ENCODE results near the gene CEMIP2. TPM values are rescaled to one million over a fixed set of nuclear protein-coding genes. Genes with fewer than 3 reads are reported as not detected.

Gene CEMIP2
- total RNA-seq, 1 experiment from 2014 or later: 21.8 TPM

DNA sequence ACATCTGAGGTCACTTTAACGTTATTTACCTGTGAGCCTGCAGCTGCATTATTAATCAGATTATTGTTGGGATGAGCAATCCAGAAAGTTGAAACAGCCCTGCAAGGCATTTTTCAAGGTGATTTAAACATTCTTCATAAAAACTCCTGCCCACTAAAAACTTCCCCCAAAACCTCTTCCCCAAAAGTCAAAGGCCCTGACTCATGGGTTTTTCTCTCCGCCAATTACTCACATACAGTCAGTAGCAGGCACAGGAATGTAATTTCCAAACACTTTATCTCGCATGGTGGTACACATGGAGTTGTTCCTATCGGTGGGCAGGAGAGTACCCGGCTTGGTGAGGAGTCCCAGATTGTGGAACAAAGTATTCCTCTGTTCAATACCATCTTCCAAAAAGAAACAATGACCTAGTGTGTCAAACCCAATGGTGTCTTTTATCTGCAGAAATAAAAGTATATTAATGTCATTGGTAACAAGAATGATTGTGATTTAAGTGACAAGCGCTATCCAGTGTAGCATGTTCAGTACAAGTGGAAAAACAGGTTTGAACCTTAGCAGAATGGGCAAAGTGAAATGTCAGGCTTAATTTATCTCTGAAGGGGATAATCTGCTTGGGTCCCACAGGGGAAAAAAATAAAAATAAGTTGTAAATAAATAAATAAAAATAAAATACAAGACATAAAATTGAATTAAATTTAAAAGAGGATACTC, 38.3 kb downstream of the CEMIP2 start:
- H3K27me3 ChIP-seq (ENCODE audit: control insufficient read depth, insufficient read depth, low read length): no peaks in the 10 kb centered on the region
- H3K36me3 ChIP-seq (replicated peaks; ENCODE audit: control insufficient read depth, insufficient read depth, low read length): peaks cover 12% of the 10 kb centered on the region
- H3K4me3 ChIP-seq (ENCODE audit: insufficient read depth, low read depth, low read length): no peak overlapping the region
- no peak for DNase-seq

DNA sequence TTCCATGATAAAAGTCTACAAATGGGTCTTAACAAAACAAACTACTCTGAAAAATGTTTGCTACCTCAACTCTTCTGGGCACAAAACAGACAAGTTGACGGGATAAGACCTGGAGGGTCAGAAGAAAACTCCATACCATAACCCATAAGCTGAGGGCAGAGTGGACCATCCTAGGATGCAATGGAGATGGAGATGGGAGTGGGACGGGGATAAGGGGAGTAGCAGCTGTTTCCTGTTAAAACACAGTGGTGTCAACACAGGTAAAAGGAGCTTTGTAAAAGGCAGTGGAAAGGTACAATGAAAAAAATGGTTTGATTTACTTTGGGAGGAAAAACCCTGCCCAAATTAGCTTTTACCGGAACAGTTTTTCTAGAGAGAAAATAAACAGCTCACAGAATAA, 41.6 kb downstream of the CEMIP2 start:
- peaks cover 12% of the 10 kb centered on the region for H3K36me3 ChIP-seq (replicated peaks; ENCODE audit: control insufficient read depth, insufficient read depth, low read length)
- DNase-seq: no peak
- no peaks in the 10 kb centered on the region for H3K27me3 ChIP-seq (ENCODE audit: control insufficient read depth, insufficient read depth, low read length)
- H3K4me3 ChIP-seq (ENCODE audit: insufficient read depth, low read depth, low read length): no peak overlapping the region

DNA sequence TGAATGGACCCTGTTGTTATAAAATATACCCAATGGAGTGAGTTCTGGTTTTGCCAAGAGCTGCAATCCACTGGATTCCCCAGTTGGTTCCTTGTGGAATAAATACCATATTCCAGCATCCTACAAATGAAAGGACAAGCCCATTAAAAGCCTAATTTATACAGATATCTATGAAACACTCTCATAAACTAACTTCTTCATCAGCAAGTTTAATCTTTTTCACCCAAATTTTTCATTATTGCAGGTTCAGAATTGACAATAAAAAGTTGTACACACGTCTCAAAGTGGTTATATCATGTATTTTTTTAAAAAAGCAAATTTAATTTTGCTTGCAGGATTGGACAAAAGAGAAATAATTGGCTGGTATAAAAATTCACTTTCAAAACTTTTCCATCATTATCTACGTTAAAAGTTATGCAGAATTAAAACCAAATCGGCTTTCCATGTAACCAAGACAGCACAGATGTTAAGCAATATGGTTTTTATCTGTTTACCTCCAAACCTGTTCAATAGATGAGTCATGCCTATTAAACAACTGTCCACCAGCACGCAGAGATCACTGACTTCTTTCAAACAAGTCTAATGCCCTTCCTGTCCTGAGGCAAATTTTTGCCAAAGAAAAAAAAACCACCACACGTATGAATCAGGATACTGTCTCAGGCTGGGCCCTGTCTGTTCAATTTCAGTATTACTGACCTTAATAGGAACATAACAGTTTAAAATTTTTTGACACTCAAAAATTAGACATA, 42.5 kb downstream of the CEMIP2 start:
- Histone ChIP-seq H3K36me3 (replicated peaks; ENCODE audit: control insufficient read depth, insufficient read depth, low read length) (peaks cover 10% of the 10 kb centered on the region), H3K4me3 (ENCODE audit: insufficient read depth, low read depth, low read length) (no peak overlapping the region), H3K27me3 (ENCODE audit: control insufficient read depth, insufficient read depth, low read length) (no peaks in the 10 kb centered on the region)
- no peak for DNase-seq

DNA sequence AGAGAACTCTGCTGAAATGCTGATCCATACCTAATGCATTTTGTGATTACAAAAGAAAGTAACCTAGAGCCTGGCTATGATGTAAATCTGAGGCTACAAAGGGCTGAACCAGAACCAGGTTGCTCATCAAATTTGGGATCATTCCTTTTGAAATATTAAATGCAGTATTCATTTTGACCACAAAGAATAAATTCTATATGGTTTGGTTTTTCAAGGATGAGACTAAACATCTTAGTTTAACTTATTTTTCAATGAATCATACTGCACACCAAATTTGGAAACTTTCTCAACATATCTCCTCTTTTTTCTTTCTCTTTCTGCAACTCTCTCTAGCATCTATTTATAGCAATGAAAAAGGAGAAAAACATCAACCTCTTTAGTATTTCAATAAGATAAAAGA, 46.5 kb downstream of the CEMIP2 start:
- no peak for DNase-seq
- peaks cover 7% of the 10 kb centered on the region for H3K36me3 ChIP-seq (replicated peaks; ENCODE audit: control insufficient read depth, insufficient read depth, low read length)

DNA sequence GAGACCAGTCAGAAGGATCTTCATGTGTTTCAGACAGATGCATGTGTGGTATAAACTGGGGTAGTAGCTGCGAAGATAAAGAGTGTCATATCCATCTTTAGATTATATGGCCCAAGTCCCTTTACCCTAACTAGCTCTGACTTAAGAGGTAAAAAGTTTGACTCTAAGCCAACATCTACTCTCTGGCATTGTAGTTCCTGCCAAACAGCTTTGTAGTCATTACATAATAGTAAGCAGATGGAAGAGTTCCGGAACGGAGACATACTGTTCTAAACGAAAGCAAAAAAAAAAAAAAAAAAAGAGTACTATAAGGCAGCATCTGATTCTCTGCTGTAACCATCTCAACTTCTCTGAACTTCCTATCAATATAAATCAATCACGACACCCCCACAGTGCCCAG, 48.8 kb downstream of the CEMIP2 start:
- Histone ChIP-seq H3K36me3 (replicated peaks; ENCODE audit: control insufficient read depth, insufficient read depth, low read length) (peaks cover 5% of the 10 kb centered on the region), H3K27me3 (ENCODE audit: control insufficient read depth, insufficient read depth, low read length) (no peaks in the 10 kb centered on the region), H3K4me3 (ENCODE audit: insufficient read depth, low read depth, low read length) (no peak overlapping the region)
- DNase-seq: no peak

More for the DNA sequence above, 46.5 kb downstream of the CEMIP2 start:
- Histone ChIP-seq H3K4me3 (ENCODE audit: insufficient read depth, low read depth, low read length) (no peak overlapping the region), H3K27me3 (ENCODE audit: control insufficient read depth, insufficient read depth, low read length) (no peaks in the 10 kb centered on the region)

DNA sequence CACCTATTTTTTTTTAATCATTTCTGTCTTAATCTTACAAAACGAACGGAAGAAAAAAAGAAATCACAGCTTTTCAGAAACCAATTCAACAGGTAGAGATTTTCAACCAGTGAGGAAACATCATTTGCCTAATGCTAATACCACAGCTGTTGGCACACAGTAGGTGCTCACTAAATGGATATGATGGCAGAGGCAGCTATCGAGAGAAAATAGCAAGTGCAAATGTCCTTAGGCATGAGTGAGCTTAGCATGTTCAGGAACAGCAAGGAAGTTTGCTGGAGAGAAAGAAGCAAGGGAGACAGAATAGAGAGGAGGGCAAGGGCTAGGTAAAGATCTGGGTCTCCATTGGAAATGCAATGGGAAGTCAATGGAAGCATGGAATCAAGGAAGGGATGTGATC, 49.2 kb downstream of the CEMIP2 start:
- no peak for DNase-seq
- no peaks in the 10 kb centered on the region for H3K27me3 ChIP-seq (ENCODE audit: control insufficient read depth, insufficient read depth, low read length)
- H3K36me3 ChIP-seq (replicated peaks; ENCODE audit: control insufficient read depth, insufficient read depth, low read length): peaks cover 5% of the 10 kb centered on the region
- no peak overlapping the region for H3K4me3 ChIP-seq (ENCODE audit: insufficient read depth, low read depth, low read length)

DNA sequence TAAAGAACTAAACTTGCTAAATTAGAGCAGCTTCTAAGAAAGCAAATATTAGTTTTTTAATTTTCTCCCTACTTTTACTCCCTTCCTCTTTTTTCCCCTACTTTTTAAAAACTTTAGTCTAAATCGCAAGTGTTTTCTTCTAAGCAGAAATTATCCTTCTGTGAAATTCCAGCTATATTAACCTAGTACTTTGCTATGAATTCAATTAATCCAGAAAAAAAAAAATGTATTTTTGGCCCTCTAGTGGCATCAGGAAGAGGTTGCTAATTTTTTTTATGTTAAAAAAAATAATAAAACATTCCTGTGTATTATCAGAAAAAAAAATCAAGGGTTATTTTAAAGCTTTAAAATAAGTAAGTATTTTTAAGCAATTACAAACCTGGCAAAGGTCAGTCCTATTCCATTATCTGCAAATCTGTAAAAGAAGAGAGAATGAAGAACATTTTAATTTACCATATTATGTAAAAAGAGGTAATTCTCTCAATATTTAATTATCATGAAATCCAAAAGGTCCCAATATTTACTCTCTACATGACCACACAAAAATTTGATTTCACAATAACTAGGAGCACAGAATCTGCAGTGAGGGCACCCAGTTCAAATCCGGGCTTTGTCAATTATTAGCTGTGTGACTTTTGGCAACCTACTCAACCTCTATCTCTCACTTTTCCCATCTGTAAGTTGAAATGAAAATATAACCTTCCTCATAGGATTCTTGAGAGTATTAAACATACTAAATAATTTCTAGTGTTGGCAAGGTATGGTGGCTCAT, 52.0 kb downstream of the CEMIP2 start:
- Histone ChIP-seq H3K36me3 (replicated peaks; ENCODE audit: control insufficient read depth, insufficient read depth, low read length) (peaks cover 8% of the 10 kb centered on the region), H3K4me3 (ENCODE audit: insufficient read depth, low read depth, low read length) (no peak overlapping the region), H3K27me3 (ENCODE audit: control insufficient read depth, insufficient read depth, low read length) (no peaks in the 10 kb centered on the region)
- no peak for DNase-seq

DNA sequence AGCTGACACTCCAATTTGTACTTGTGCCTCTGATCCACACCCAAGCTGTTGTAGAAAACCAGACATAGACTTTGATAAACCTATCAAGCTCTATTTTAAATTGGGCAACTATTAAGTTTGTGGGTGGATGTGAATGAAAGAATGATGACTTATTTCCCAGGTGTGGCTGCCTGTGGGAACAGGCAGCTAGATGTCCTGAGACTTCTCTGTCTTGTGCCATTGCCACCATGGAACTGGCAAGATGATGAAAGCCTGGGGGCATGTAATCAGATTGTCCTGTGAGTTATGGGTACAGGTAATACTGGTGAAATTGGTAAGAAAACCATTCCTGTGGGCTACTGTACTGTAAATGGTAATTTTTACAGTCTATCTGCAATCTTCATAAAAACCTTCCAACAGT, 57.5 kb downstream of the CEMIP2 start:
- Histone ChIP-seq H3K27me3 (ENCODE audit: control insufficient read depth, insufficient read depth, low read length) (no peaks in the 10 kb centered on the region), H3K36me3 (replicated peaks; ENCODE audit: control insufficient read depth, insufficient read depth, low read length) (peaks cover 16% of the 10 kb centered on the region), H3K4me3 (ENCODE audit: insufficient read depth, low read depth, low read length) (no peak overlapping the region)
- DNase-seq: no peak

DNA sequence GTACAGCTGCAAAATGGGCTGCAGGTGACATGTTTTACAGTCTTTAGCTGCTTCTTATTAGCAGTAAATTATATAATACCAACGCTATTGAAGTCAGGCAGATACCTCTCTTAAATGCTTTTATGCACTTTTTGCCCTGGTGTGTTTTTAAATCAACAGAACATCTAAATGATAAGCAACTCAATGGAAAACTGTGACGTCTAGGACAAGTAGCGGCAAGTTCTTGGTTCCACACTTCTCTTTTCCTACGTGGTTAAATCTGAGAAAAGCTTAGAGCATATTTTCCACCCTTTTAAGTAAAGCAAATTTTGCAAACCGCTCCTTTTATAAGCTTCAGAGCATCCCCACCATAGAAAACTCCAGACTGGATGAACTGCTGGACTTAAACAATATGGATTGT, 58.1 kb downstream of the CEMIP2 start:
- Histone ChIP-seq H3K4me3 (ENCODE audit: insufficient read depth, low read depth, low read length) (no peak overlapping the region), H3K36me3 (replicated peaks; ENCODE audit: control insufficient read depth, insufficient read depth, low read length) (peaks cover 14% of the 10 kb centered on the region), H3K27me3 (ENCODE audit: control insufficient read depth, insufficient read depth, low read length) (no peaks in the 10 kb centered on the region)
- DNase-seq: no peak

DNA sequence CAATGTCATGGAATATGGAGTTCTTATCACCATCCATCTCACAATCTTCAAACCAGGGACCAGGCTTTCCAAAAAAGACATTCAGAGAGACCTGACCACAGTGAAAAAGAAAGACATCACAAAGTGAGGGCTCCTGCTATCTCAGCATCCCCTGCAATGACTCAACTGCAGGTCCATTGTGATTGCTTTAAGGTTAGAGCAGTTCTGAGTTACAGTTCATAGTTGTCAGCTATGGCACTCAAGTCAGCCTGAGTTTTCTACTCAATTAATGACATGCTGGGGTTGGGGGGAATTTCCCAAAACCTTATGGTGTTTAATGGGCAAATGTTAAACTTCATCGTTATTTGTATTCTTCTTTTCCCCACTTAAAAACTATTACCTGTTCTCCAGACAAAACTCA, 58.9 kb downstream of the CEMIP2 start:
- Histone ChIP-seq H3K36me3 (replicated peaks; ENCODE audit: control insufficient read depth, insufficient read depth, low read length) (peaks cover 13% of the 10 kb centered on the region), H3K27me3 (ENCODE audit: control insufficient read depth, insufficient read depth, low read length) (no peaks in the 10 kb centered on the region), H3K4me3 (ENCODE audit: insufficient read depth, low read depth, low read length) (no peak overlapping the region)
- no peak for DNase-seq

DNA sequence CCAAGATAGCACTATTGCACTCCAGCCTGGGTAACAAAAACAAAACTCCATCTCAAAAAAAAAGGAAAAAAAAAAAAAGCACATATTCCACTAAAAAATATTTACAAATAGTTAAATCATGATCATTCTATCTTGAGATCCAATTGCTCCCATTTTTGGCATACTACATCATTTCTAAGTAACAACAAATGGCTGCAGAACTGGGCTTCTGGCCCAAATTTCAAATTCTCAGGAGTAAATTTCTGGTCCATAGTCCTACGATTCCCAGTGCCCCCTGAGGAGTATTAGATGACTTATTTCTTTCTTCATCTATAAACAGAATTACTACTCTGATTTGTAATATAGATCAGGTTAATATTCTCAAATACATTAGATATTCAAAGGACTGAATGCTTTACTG, 62.1 kb downstream of the CEMIP2 start:
- DNase-seq: no peak
- H3K4me3 ChIP-seq (ENCODE audit: insufficient read depth, low read depth, low read length): no peak overlapping the region
- peaks cover 7% of the 10 kb centered on the region for H3K36me3 ChIP-seq (replicated peaks; ENCODE audit: control insufficient read depth, insufficient read depth, low read length)
- H3K27me3 ChIP-seq (ENCODE audit: control insufficient read depth, insufficient read depth, low read length): no peaks in the 10 kb centered on the region

DNA sequence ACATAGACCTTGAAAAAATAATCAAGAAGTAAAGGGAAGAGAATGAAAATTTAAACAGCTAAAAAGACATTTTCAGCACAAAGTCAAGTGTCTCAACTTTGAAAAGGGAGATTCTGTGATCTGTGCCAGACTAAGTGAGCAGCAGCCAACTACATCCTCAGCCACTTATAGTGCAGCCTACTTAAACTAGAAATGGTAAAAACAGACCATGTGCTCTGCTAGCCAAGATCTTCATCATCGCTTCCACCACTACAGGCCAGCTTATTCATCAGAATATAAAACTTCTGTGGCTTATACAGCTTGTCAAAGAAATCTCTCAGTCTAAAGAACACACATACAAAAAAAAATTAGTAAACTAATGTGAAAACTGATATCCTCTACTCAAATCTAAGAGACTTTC, 63.5 kb downstream of the CEMIP2 start:
- Histone ChIP-seq H3K4me3 (ENCODE audit: insufficient read depth, low read depth, low read length) (no peak overlapping the region), H3K27me3 (ENCODE audit: control insufficient read depth, insufficient read depth, low read length) (no peaks in the 10 kb centered on the region), H3K36me3 (replicated peaks; ENCODE audit: control insufficient read depth, insufficient read depth, low read length) (peaks cover 8% of the 10 kb centered on the region)
- no peak for DNase-seq

DNA sequence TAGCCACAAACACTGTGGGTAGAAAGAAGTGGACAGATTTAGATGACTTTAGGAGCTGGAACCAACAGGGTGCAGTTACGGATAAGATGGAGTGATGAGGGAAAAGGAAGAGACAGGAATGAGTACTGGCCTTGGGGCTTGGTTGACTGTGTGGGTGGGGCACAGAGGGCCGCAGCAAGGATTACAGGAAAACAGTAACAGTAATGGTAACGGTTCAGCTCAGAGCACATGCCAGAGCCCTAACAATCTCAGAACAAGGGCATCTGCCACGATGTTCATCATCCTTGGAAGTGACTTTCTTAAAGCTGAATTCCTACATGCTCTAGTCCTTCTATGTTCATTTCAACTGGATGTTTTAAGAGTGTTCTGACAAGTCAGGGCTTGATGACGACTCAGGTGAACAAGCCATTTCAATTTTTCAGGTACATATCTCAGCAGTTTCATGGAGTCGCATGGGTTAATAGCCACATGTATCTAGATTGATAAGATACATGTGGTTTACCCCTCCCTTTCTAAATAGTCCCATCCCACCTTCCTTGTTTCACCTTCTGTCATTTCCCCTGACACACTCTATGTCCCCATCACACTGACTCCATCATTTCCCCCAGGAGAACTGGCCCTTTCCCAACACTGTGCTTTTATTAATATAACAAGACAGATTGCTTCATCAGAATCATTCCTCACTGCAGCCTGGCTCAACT, 65.0 kb downstream of the CEMIP2 start:
- no peak for DNase-seq
- no peak overlapping the region for H3K4me3 ChIP-seq (ENCODE audit: insufficient read depth, low read depth, low read length)
- peaks cover 8% of the 10 kb centered on the region for H3K36me3 ChIP-seq (replicated peaks; ENCODE audit: control insufficient read depth, insufficient read depth, low read length)
- no peaks in the 10 kb centered on the region for H3K27me3 ChIP-seq (ENCODE audit: control insufficient read depth, insufficient read depth, low read length)

DNA sequence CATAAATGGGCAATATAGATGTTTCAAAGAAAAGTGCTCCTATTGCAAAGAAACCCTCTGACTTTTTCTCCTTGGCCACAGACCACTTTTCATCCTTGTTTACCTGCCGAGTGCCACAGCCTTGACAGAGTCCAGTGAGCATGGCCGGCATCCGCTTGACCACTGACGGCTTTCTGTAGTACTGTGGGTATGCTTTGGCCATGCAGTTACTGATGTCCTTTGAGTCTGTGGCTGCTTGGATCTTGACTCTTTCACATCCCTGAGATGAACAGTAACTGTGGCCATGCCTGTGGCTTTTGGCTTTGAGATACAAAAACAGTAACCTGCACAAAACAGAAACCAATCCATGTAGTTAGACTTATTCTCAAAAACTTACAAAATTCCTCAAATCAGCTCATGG, 70.4 kb downstream of the CEMIP2 start:
- no peak for DNase-seq
- H3K36me3 ChIP-seq (replicated peaks; ENCODE audit: control insufficient read depth, insufficient read depth, low read length): peaks cover 18% of the 10 kb centered on the region
- no peaks in the 10 kb centered on the region for H3K27me3 ChIP-seq (ENCODE audit: control insufficient read depth, insufficient read depth, low read length)
- H3K4me3 ChIP-seq (ENCODE audit: insufficient read depth, low read depth, low read length): no peak overlapping the region

Measured in H7 (cell line).